ENCODE results near the gene TCF15.

- TF ChIP-seq CTCF (IDR thresholded peaks at IDR 0.05) (no peak), POLR2A (IDR thresholded peaks at IDR 0.05) (no peak), EP300 (IDR thresholded peaks at IDR 0.05) (no peak)
Measured at GRCh38 chr20:574297-574942, 35.7 kb downstream of the TCF15 start.

Data from ovary (tissue), 3 donors.